ENCODE data around the gene GSPT1. TPM values are rescaled to one million over a fixed set of nuclear protein-coding genes. Genes with fewer than 3 reads are reported as not detected.
"Not testable (repeated sequence)": the region's sequence is repeated elsewhere in the genome, so short reads cannot be mapped to it uniquely, and the experiment has no call there.

GSPT1 gene
- total RNA-seq: 100 to 1,000 TPM in 2 of 8 experiments, 10 to 100 TPM in 6; 37.9 to 157 (median 78.0) TPM

DNA sequence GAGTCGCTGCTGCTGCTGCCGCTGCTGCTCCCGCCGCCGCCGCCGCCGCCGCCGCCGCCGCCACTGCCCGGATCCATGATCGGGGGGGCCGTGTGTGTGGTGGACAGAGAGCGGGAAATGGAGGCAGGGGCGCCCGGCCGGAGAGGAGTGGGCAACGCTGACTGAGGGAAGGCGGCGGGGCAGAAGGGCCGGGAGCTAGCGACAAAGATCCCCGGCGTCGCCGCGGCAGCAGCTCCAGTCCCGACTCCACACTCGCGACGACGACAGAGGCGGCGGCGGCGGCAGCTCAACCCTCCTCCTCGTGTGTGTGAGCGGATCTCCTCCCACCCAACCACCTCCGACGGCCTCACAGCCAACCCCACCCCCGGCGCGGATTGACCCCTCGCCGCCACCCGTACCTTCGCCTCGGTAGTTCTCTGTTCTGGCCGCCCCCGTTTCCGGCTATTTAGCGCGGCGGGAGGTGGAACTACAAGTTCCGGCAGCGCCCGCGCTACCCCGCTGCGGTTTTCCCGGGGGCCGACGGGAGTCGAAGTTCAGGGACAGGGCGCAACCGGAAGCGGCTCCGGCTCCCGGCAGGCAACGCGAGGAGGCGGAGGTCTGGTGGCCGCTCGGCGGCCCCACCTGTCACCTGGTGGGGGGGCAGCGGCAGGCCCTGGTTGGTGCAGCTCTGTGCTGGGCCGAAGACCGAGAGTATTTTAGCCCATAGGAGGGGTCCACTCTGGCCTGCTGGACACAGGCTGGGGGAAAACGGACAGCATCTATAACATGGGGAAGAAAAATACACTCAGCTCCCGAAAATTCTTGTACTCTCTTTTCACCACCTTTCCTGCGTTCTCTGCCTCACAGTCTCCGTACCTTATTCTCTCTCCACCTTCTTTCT, at the start of gene GSPT1:
Gene GSPT1 (minus strand): TSS at position 313 of the 880 bp plus-strand sequence. CDS start 236 bp downstream, at position 77.
- H3K4me1 ChIP-seq (replicated peaks in 1 of 2): peaks cover 17 to 24% of the 10 kb centered on the region in 2 donors
- in situ Hi-C loops (cut with MboI; ENCODE audit: low pct_unique_long_range_greater_than_20kb in 2 of 9, low sequenced_read_pairs in 9 of 9, unreplicated experiment in 9 of 9): no loop called here
- peak within 1 kb of the TSS; percentile 58 to 75 (median 70) for H3K4me3 ChIP-seq
- WGBS, 10 experiments: 2 to 30% (median 25%) methylated on average over 1 to 18 of the region's 84 CpGs; no CpG with 5 or more reads in 2 of the 10 experiments
- ATAC-seq (replicated peaks in 6 of 8): peak; percentile 84 to 95 (median 93)
- peak within 1 kb of the TSS; percentile 67 to 73 for H3K27ac ChIP-seq

DNA sequence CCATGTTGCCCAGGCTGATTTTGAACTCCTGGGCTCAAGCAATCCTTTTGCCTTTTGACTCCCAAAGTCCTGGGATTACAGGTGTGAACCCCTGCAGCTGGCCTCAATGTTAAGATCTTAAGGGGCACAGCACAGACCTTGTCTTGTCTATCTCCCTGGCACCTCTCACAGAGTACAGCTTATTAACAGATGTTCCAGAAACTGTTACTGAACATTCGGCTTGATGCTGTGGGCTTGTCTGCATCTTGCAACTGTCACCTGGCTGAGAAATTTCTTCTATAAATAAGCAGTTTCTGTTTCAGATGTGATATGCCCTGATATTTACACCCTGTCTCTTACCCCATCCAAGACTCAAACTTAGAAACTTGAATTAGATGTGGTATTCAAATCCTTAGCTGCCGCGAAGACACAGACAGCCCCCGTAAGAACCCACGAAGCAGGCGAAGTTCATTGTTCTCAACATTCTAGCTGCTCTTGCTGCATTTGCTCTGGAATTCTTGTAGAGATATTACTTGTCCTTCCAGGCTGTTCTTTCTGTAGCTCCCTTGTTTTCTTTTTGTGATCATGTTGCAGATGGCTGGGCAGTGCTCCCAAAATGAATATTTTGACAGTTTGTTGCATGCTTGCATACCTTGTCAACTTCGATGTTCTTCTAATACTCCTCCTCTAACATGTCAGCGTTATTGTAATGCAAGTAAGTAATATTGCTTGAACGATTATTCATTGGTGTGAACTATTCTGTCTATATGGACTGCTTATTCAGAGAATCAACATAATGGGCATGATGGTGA, 49.2 kb upstream of the GSPT1 start, which contains the start of gene TNFRSF17:
Gene TNFRSF17 (plus strand): TSS at position 450 of the 791 bp plus-strand sequence. CDS start 115 bp downstream, at position 565.
- ATAC-seq (replicated peaks in 6 of 8): peak in 2 of 8 experiments; percentile 52
- Histone ChIP-seq H3K4me3 (no peak within 1 kb of the TSS), H3K27ac (no peak within 1 kb of the TSS), H3K4me1 (replicated peaks in 1 of 2) (peaks cover 4 to 5% of the 10 kb centered on the region in 2 donors)
- in situ Hi-C loops (cut with MboI; ENCODE audit: low pct_unique_long_range_greater_than_20kb in 2 of 9, low sequenced_read_pairs in 9 of 9, unreplicated experiment in 9 of 9): loop anchor here in 1 of 9 experiments (25.0 kb wide), 1 partner anchor 97 kb away; no protein-coding TSS in a partner anchor
- WGBS, 10 experiments: 14 to 89% (median 73%) methylated on average over 1 to 9 of the region's 9 CpGs

DNA sequence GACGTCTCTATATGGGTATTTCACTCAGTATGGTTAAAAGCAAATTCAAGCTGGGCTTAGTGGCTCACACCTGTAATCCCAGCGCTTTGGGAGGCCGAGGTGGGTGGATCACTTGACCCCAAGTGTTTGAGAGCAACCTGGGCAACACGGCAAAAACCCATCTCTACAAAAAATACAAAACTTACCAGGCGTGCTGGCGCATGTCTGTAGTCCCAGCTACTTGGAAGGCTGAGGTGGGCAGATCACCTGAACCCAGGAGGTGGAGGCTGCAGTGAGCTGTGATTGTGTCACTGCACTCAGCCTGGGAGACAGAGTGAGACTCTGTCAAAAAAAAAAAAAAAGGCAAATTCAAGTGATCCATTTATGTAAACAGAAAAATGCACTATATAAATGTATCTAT, 48.0 kb upstream of the GSPT1 start:
- H3K4me3 ChIP-seq: no peak overlapping the region
- no peak for ATAC-seq (replicated peaks in 6 of 8)
- H3K4me1 ChIP-seq (replicated peaks in 1 of 2): peaks cover 4 to 5% of the 10 kb centered on the region in 2 donors
- no peak overlapping the region for H3K27ac ChIP-seq
- in situ Hi-C loops (cut with MboI; ENCODE audit: low pct_unique_long_range_greater_than_20kb in 2 of 9, low sequenced_read_pairs in 9 of 9, unreplicated experiment in 9 of 9): loop anchor here in 1 of 9 experiments (25.0 kb wide), 1 partner anchor 99 kb away; no protein-coding TSS in a partner anchor
- 20 to 88% (median 71%) methylated on average over 1 to 6 of the region's 6 CpGs; no CpG with 5 or more reads in 2 of the 10 experiments for WGBS, 10 experiments

DNA sequence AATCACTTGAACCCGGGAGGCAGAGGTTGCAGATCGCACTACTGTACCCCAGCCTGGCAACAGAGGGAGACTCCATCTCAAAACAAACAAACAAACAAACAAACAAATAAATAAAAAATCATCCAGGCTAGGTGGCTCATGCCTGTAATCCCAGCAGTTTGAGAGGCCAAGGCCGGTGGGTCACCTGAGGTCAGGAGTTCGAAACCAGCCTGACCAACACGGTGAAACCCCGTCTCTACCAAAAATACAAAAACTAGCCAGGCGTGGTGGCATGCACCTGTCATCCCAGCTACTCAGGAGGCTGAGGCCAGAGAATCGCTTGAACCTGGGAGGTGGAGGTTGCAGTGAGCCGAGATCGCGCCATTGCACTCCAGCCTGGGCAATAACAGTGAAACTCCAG, 47.2 kb upstream of the GSPT1 start:
- in situ Hi-C loops (cut with MboI; ENCODE audit: low pct_unique_long_range_greater_than_20kb in 2 of 9, low sequenced_read_pairs in 9 of 9, unreplicated experiment in 9 of 9): loop anchor here in 1 of 9 experiments (25.0 kb wide), 1 partner anchor 99 kb away; no protein-coding TSS in a partner anchor
- not testable (repeated sequence) for ATAC-seq (replicated peaks in 6 of 8); H3K4me1 ChIP-seq (replicated peaks in 1 of 2); H3K27ac ChIP-seq; H3K4me3 ChIP-seq
- 83 to 100% (median 92%) methylated on average over 2 to 9 of the region's 11 CpGs for WGBS, 10 experiments

DNA sequence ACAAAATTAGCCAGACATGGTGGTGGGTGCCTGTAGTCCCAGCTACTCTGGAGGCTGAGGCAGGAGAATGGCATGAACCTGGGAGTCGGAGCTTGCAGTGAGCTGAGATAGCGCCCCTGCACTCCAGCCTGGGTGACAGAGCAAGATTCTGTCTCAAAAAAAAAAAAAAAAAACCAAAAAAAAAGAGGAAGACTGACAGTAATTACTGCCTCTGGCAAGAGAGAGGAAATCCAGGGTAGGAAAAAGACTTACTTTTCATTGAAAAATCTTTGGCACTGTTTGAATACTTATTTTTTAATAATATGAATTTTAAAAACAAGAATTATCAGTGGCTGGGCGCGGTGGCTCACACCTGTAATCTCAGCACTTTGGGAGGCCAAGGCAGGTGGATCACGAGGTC, 46.7 kb upstream of the GSPT1 start:
- WGBS, 10 experiments: 50 to 93% (median 85%) methylated on average over 1 to 5 of the region's 5 CpGs
- H3K27ac ChIP-seq: not testable (repeated sequence)
- in situ Hi-C loops (cut with MboI; ENCODE audit: low pct_unique_long_range_greater_than_20kb in 2 of 9, low sequenced_read_pairs in 9 of 9, unreplicated experiment in 9 of 9): loop anchor here in 1 of 9 experiments (25.0 kb wide), 1 partner anchor 100 kb away; no protein-coding TSS in a partner anchor

DNA sequence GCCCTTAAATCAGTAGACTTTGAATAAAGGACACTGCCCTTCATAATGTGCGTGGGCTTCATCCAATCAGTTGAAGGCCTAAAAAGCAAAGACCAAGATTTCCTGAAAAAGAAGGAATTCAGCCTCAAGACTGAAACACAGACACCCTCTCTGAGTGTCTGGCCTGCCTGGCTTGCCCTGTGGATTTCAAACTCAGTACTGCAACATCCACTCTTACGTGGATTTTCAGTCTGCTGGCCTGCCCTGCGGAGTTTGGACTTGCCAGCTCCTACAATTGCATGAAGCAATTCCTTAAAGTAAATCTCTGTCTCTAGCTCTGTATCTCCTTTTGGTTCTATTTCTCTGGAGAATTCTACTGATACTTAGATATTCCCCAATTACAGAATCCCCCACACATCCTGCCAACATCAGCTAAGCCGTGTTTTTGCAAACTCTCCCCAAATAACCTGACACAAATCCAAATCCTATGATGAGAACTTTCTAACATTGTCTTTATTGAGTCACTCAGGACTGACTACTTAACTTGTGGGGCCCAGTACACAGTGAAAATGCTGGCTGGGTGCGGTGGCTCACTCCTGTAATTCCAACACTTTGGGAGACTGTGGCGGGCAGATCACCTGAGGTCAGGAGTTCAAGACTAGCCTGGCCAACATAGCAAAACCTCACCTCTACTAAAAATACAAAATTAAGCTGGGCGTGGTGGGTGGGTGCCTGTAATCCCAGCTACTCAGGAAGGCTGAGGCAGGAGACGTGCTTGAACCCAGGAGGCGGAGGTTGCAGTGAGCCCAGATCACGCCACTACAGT, 42.0 kb upstream of the GSPT1 start:
- no peak overlapping the region for H3K27ac ChIP-seq
- no peak for ATAC-seq (replicated peaks in 6 of 8)
- no peak overlapping the region for H3K4me3 ChIP-seq
- 36 to 100% (median 89%) methylated on average over 1 to 7 of the region's 10 CpGs; no CpG with 5 or more reads in 3 of the 10 experiments for WGBS, 10 experiments
- in situ Hi-C loops (cut with MboI; ENCODE audit: low pct_unique_long_range_greater_than_20kb in 2 of 9, low sequenced_read_pairs in 9 of 9, unreplicated experiment in 9 of 9): loop anchor here in 1 of 9 experiments (25.0 kb wide), 1 partner anchor 105 kb away; no protein-coding TSS in a partner anchor
- H3K4me1 ChIP-seq (replicated peaks in 1 of 2): no peaks in the 10 kb centered on the region

More for the DNA sequence above, 46.7 kb upstream of the GSPT1 start:
- ATAC-seq (replicated peaks in 6 of 8); H3K4me1 ChIP-seq (replicated peaks in 1 of 2); H3K4me3 ChIP-seq: not testable (repeated sequence)

DNA sequence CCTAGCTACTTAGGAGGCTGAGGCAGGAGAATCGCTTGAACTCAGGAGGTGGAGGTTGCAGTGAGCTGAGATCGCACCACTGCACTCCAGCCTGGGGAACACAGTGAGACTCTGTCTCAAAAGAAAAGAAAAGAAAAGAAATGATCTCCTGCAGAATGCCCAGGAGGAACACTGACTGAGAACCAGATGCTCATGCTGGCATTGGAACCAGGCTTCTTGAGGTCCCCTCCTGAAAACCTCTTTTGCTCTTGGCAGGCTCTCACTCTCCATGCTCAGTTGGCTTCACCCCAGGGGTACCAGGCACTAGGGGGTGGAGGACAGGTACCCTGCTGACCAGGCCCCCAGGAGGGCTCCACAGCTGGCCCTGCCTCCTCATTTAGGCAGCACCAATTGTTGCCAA, 40.8 kb upstream of the GSPT1 start:
- in situ Hi-C loops (cut with MboI; ENCODE audit: low pct_unique_long_range_greater_than_20kb in 2 of 9, low sequenced_read_pairs in 9 of 9, unreplicated experiment in 9 of 9): loop anchor here in 1 of 9 experiments (25.0 kb wide), 1 partner anchor 106 kb away; no protein-coding TSS in a partner anchor
- no peak overlapping the region for H3K4me3 ChIP-seq
- WGBS, 10 experiments: 100% methylated on average over 1 of the region's 2 CpGs; no CpG with 5 or more reads in 7 of the 10 experiments
- no peak for ATAC-seq (replicated peaks in 6 of 8)
- no peaks in the 10 kb centered on the region for H3K4me1 ChIP-seq (replicated peaks in 1 of 2)
- no peak overlapping the region for H3K27ac ChIP-seq

DNA sequence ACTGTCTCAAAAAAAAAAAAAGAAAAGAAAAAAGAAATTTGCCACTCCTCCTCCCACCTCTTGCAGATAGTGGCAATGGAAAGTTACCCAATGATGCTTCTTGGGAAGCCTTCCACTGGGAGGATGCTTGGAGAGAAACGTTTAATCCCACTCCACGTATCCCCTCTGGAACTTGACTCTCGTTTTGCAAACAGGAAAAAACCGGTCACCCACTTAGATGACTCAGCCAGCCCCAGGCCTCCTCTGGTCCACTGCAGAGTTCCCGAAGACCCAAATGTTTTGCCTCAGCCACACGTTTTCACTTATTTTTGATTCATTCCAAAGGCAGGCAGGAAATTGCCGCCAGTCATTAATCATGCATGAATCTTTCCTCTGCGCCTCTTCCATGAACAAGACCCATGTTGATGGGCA, 40.0 kb upstream of the GSPT1 start:
- Histone ChIP-seq H3K4me1 (replicated peaks in 1 of 2) (no peaks in the 10 kb centered on the region), H3K27ac (no peak overlapping the region), H3K4me3 (no peak overlapping the region)
- WGBS, 10 experiments: 0 to 92% (median 46%) methylated on average over 1 to 8 of the region's 8 CpGs; no CpG with 5 or more reads in 2 of the 10 experiments
- in situ Hi-C loops (cut with MboI; ENCODE audit: low pct_unique_long_range_greater_than_20kb in 2 of 9, low sequenced_read_pairs in 9 of 9, unreplicated experiment in 9 of 9): loop anchor here in 1 of 9 experiments (25.0 kb wide), 1 partner anchor 107 kb away; no protein-coding TSS in a partner anchor
- ATAC-seq (replicated peaks in 6 of 8): peak in 7 of 8 experiments; percentile 52 to 87 (median 69)

DNA sequence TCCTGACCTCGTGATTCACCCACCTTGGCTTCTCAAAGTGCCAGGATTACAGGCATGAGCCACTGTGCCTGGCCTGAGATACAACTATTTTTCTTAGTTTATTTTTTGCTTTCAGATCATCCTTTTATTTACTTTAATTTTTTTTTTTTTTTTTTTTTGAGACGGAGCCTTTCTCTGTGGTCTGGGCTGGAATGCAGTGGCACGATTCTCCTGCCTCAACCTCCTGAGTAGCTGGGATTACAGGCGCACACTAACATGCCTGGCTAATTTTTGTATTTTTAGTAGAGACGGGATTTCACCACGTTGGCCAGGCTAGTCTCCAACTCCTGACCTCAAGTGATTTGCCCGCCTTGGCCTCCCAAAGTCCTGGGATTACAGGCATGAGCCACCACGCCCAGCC, 37.8 kb upstream of the GSPT1 start:
- 28 to 100% (median 88%) methylated on average over 1 to 8 of the region's 8 CpGs for WGBS, 10 experiments
- H3K4me3 ChIP-seq; ATAC-seq (replicated peaks in 6 of 8); H3K27ac ChIP-seq; H3K4me1 ChIP-seq (replicated peaks in 1 of 2): not testable (repeated sequence)
- in situ Hi-C loops (cut with MboI; ENCODE audit: low pct_unique_long_range_greater_than_20kb in 2 of 9, low sequenced_read_pairs in 9 of 9, unreplicated experiment in 9 of 9): loop anchor here in 1 of 9 experiments (25.0 kb wide), 1 partner anchor 109 kb away; no protein-coding TSS in a partner anchor

DNA sequence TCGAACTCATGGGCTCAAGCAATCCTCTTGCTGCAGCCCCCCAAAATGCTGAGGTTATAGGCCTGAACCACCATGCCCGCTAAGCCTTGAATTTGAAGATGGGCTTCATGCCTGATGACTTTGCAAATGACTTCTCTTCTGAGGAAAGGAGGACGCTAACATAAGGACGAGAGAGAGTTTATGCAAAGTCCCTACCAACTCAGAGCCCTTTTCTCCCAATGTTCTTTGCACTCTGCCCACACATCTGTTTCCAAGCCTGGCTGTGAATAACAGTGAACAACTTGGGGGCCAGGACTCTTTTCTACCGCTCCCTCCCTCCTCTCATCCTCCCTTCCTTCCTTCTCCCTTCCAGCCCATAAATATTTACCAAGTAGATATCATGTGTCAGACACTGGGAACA, 34.6 kb upstream of the GSPT1 start:
- peaks cover 0 to 6% of the 10 kb centered on the region in 2 donors for H3K4me1 ChIP-seq (replicated peaks in 1 of 2)
- peak in 2 of 8 experiments; percentile 14 for ATAC-seq (replicated peaks in 6 of 8)
- in situ Hi-C loops (cut with MboI; ENCODE audit: low pct_unique_long_range_greater_than_20kb in 2 of 9, low sequenced_read_pairs in 9 of 9, unreplicated experiment in 9 of 9): loop anchor here in 1 of 9 experiments (25.0 kb wide), 1 partner anchor 112 kb away; no protein-coding TSS in a partner anchor
- H3K4me3 ChIP-seq: no peak overlapping the region
- 0 to 100% (median 89%) methylated on average over 1 to 4 of the region's 5 CpGs; no CpG with 5 or more reads in 1 of the 10 experiments for WGBS, 10 experiments
- H3K27ac ChIP-seq: no peak overlapping the region

DNA sequence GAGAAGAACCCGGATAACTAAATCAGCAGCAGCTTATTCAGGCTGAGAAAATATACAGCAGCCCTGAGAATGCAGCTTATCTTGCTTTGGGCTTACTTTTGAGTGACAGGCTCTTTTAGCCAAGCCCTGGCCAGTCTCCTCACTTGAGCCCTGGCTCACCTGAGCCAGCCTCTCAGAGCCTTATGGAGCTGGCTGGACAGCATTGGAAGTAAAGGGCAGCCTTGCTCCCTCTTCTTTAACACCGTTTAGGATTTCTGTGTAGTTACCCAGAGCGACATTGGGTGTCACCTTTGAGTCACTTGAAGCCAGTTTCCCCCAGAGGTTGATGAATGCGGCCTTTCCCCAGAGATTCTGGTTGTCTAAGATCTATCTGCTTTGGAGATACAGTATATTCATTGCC, 33.8 kb upstream of the GSPT1 start:
- H3K27ac ChIP-seq: no peak overlapping the region
- in situ Hi-C loops (cut with MboI; ENCODE audit: low pct_unique_long_range_greater_than_20kb in 2 of 9, low sequenced_read_pairs in 9 of 9, unreplicated experiment in 9 of 9): no loop called here
- WGBS, 10 experiments: 0 to 20% (median 9%) methylated on average over 1 to 4 of the region's 4 CpGs; no CpG with 5 or more reads in 2 of the 10 experiments
- peaks cover 0 to 6% of the 10 kb centered on the region in 2 donors for H3K4me1 ChIP-seq (replicated peaks in 1 of 2)
- ATAC-seq (replicated peaks in 6 of 8): peak; percentile 66 to 94 (median 86)
- no peak overlapping the region for H3K4me3 ChIP-seq
